CD4-positive, alpha-beta T cell treated with Interleukin-12 subunit alpha and Interleukin-12 subunit beta, for 1 hour (primary cell): Measurements from ENCODE around the gene RAB7B.

Experiments used
- DNase-seq: peaks from one replicate; pipeline ENCODE4 v3.0.0-alpha.2; 2020

Gene RAB7B

DNA sequence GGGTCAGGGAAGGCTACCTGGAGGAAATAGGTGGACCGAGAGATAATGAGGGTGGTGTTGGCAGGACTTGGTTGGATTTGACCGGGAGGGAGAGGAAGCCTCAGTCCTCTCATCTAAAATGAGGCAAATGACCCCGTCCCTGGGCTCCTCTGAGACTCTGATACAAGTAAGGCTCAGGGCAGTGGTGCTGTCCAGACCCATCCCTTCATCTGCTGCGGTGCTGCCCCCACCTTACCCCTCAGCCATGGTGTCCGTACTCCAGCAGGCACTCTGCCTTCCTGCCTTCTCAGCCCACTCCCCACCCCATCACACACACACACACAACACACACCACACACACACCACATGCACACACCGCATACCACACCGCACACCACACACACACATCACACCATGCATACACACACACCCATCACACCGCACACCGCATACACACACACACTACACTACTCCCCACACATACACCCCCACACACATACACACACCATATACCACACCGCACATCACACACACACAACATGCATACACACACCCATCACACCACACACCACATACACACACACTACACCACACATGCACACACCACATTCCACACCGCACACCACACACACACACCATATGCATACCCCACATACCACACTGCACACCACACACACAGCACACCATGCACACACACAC lies 30.6 kb downstream of the RAB7B start:
- no peak for DNase-seq

- no peak for DNase-seq
Observed at GRCh38 chr1:205972081-205972480, 31.1 kb downstream of the RAB7B start.

- no peak for DNase-seq
Observed at GRCh38 chr1:205971082-205971481, 32.1 kb downstream of the RAB7B start.

DNA sequence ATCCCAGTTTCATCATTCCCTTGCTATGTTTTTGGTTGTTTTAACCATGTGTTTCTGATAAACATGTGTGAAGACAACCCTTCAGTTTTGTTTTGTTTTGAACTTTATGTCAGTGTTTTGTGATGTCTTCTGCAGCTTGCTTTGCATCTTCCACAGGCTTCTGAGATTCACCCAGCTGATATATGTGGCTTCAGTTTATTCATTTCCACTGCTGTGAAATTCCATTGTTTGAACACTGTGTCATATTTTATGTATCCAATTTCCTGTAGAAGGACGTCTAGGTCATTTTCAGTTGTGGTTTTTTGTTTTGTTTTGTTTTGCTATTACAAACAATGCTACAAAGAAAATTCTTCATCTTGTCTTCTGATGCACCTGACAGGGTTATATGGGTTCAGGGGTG lies 32.7 kb downstream of the RAB7B start:
- no peak for DNase-seq

GRCh38 chr1:205969229-205969628 lies 34.0 kb downstream of the RAB7B start:
- no peak for DNase-seq

- DNase-seq: no peak
Observed at GRCh38 chr1:205967554-205968335, 35.5 kb downstream of the RAB7B start.

DNA sequence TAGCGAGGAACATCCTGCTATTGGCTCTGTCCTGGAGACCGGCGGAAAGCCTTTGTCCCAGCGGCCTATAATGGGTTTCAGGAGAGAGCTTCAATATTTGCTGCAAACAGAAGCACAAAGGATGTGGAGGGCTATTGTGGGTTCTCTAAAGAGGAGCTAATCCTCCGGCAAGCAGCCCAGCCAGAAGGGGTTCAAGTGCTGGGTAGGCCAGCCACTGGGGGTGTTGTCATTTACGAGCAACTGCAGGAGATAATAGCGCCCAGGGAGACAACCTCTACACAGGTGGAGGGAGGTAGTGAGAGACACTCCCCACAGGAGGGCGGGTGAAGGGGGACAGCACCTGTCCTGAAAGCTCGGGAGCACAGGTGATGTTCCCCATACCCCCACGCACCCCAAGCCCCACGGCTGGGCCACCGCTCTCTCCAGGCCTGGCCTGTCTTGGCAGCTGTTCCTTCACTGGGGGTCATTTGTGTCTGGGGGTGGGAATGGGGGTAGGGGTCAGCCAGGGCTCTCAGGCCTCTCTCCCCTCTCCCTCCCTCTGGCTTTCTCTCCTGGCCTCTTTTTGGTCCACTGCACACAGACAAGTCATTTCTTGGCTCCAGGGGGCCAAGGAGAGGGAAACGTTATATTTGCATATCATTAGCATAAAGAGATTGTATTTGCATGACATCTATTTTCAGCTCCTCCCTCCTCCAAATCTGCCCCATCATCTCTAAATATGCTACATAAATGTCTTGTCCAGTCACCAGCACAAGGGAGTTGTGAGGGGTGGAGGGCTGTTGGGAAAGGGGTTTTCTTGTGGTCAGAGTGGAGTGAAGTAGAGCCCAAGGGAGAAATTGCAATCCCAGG lies 37.9 kb downstream of the RAB7B start:
- no peak for DNase-seq

GRCh38 chr1:205963352-205964155 lies 39.6 kb downstream of the RAB7B start:
- DNase-seq: no peak

GRCh38 chr1:205962821-205963221 lies 40.4 kb downstream of the RAB7B start:
- DNase-seq: no peak

DNA sequence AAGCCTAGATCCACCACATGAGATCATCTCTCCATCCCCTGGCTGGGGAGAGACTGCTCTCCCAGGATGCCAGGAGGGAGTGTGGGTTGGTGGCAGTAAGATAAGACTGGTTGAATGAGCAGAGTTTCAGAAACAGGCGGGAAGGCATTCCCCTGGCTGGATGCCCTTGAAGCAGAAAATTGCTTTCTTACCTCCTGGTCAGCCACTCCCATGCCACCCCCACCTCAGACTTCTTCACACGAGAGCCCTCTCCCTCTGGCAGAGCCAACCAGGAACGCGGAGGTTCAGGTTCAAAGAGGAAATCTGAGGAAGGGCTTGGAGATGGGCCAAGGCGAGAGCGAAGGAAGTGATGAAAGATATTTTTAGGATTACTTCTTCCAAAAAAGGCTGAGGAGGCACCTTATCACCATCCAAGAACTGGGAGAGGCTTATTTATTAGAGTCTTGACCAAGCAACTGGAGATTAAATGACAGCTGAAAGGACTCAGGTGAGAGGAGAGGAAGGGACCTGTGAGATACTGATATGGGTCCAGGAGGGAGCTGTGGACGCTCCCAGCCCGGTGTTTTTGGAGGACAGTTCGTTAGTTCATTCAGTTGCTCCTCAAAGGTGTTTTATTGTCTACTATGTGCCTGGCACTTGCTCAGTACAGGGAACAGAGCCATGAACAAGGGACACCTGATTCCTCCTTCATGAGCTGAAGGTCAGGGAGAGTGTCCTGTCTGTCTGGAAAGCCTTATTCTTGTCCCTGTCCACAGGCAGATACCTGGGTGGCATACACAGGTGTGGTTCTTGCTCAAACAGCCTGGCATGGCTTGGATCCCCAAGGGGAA lies 41.0 kb downstream of the RAB7B start:
- no peak for DNase-seq

DNA sequence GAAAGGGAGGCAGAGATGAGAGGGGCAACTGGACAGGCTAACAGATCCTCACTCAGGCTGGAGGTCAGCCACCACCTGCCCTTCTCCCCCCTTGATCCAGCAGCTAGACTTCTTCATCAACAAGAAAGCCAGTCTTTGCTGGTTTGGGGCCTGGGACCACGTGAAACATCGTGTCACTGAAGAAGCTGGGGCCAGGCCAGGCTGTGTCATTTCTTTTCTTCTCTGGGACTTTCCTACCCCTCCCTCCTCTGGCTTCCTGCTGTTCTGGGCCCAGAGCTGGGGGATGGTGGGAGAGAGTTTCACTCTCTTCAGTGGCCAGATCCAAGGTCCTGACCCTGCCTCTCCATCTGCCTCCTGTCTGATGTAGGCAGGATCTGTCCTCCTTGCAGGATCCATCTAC lies 41.8 kb downstream of the RAB7B start:
- DNase-seq: no peak

- DNase-seq: no peak
Observed at GRCh38 chr1:205959789-205960188, 43.4 kb downstream of the RAB7B start.

GRCh38 chr1:205955499-205955898 lies 47.7 kb downstream of the RAB7B start:
- DNase-seq: no peak

GRCh38 chr1:205954819-205955404 lies 48.3 kb downstream of the RAB7B start:
- DNase-seq: no peak

DNA sequence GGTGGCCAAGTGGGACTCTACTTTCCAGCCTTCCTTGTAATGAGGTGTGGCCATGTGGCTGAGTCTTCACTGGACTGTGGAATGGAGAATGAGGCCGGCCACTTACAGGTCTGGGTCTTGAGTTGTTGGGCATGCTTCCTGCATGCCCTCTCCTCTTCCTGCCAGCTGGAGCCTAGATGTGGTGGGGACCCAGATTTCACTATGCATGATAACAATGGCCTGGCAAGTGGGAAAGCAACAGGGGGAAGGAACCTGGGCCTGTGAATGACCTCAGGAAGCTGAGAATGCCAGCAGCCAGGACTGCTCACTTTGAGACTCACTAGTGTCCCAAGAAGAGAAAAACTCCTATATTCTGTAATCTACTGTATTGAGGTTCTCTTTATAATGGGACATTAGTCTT lies 51.4 kb downstream of the RAB7B start:
- DNase-seq: no peak

- no peak for DNase-seq
Observed at GRCh38 chr1:205950826-205951549, 52.2 kb downstream of the RAB7B start.

- DNase-seq: no peak
Observed at GRCh38 chr1:205950280-205950679, 52.9 kb downstream of the RAB7B start.

DNA sequence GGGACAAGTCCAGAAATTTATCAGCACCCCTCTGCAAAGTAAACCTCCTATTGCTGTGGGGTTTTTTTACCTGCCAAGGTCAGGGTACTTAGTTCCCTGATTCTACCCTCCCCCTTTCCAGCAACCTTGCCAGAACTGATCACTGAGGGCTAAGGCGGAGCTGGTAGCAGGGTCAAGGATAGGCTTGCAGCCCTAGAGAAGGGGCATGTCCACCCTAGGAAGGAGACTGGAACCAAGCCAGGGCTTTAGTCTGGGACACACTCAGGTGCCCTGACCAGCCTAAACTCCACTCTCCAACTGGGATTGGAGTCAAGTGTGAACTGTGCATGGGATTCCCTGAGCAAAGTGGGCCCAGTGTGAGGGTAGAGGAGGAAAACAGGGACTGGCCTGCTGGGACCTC lies 53.4 kb downstream of the RAB7B start:
- no peak for DNase-seq

DNA sequence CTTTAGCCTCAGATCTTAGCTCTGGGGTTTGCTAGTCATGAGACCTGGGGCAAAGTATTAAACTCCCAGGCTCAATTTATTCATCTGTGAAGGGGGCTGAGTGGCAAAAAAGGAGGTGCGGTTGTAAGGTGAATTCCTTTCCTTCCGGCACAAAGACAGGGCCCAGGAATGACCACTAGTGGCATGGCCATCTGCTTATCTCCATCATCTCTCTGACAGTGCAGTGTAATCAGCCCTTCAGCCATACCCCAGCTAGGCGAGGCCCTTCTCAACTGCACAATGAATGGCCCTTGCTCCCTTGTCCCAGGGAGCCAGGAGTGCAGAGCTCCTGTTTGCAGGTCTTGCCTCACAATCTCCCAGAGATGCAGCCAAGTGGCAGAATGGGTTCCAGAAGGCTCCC lies 54.3 kb downstream of the RAB7B start:
- DNase-seq: no peak

- DNase-seq: no peak
Observed at GRCh38 chr1:205948039-205948438, 55.2 kb downstream of the RAB7B start.

DNA sequence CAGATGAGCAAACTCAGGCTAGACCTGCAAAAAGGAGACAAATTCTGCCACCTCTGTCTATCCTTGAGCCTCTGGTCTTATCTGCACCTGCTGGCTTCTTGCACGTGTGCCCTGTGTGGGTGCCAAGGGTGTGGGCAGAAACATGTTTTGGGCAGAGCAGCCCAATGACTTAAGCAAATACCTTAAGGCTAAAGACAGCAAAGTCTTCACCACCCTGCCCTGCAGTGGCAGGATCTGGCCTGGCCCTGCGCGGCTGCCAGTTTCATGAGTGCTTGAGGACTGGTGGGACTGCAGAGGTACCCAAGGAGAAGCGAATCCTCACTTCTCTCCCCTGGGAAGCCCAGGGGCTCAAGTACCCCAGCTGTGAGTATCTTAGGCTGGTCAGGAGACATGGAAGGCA lies 56.2 kb downstream of the RAB7B start:
- no peak for DNase-seq
